Loucy (cell line): ENCODE results near the gene BMAL2.

ENCODE experiments used
- H2AFZ ChIP-seq: fragments of 200-600 bp; sonication (generic); 2 replicates; pipeline ENCODE4 v1.6.0; 2016; ENCODE audit warnings: antibody characterized with exemption, mild to moderate bottlenecking, low read length, moderate library complexity
- H3F3A ChIP-seq: fragments of 200-600 bp; 2 replicates; pipeline ENCODE4 v1.6.0; 2016; ENCODE audit warnings: antibody characterized with exemption, low read depth, mild to moderate bottlenecking
- H3K27me3 ChIP-seq: fragments of 200-600 bp; sonication (generic); 2 replicates; pipeline ENCODE4 v1.6.1; 2014; ENCODE audit warnings: low read length, mild to moderate bottlenecking; ENCODE audit not compliant: insufficient read depth, poor library complexity, severe bottlenecking
- H3K36me3 ChIP-seq: fragments of 200-600 bp; sonication (generic); 2 replicates; pipeline ENCODE4 v1.6.1; 2016; ENCODE audit warnings: low read length; ENCODE audit not compliant: insufficient read depth
- H3K4me1 ChIP-seq: fragments of 200-600 bp; sonication (generic); 2 replicates; pipeline ENCODE4 v1.5.1; 2014; ENCODE audit warnings: low read length, mild to moderate bottlenecking; ENCODE audit not compliant: insufficient read depth, poor library complexity, severe bottlenecking
- H3K4me2 ChIP-seq: fragments of 200-600 bp; sonication (generic); 2 replicates; pipeline ENCODE4 v1.6.0; 2014; ENCODE audit warnings: antibody characterized with exemption, low read length, low read depth, mild to moderate bottlenecking; ENCODE audit not compliant: poor library complexity, severe bottlenecking
- H3K4me3 ChIP-seq: fragments of 200-600 bp; sonication (generic); 2 replicates; pipeline ENCODE4 v1.5.1; 2014; ENCODE audit warnings: low read length, mild to moderate bottlenecking, mixed read lengths; ENCODE audit not compliant: poor library complexity, severe bottlenecking
- H3K79me2 ChIP-seq: fragments of 200-600 bp; sonication (generic); 2 replicates; pipeline ENCODE4 v1.6.1; 2014; ENCODE audit warnings: low read length; ENCODE audit not compliant: insufficient read depth
- H3K9ac ChIP-seq: fragments of 200-600 bp; sonication (generic); 2 replicates; pipeline ENCODE4 v1.6.0; 2014; ENCODE audit warnings: mild to moderate bottlenecking, low read depth, low read length, moderate library complexity; ENCODE audit not compliant: poor library complexity, severe bottlenecking
- H3K9me2 ChIP-seq: fragments of 200-600 bp; sonication (generic); replicated peaks from 2 replicates; pipeline ENCODE4 v1.6.1; 2016; ENCODE audit warnings: low read depth, low read length, mixed read lengths
- H3K9me3 ChIP-seq: fragments of 200-600 bp; sonication (generic); 2 replicates; pipeline ENCODE4 v1.6.1; 2014; ENCODE audit warnings: mild to moderate bottlenecking, antibody characterized with exemption, low read length, low read depth; ENCODE audit not compliant: insufficient read depth
- H4K20me1 ChIP-seq: fragments of 200-600 bp; sonication (generic); 2 replicates; pipeline ENCODE4 v1.6.0; 2014; ENCODE audit warnings: antibody characterized with exemption, low read length, mild to moderate bottlenecking; ENCODE audit not compliant: insufficient read depth, poor library complexity, severe bottlenecking
- CTCF ChIP-seq: fragments of 200-600 bp; sonication (generic); conservative IDR thresholded peaks from 2 replicates; pipeline ENCODE4 v1.5.1; 2014; ENCODE audit warnings: mild to moderate bottlenecking, antibody characterized with exemption, low read length
- EZH2phosphoT487 ChIP-seq: fragments of 200-600 bp; IDR thresholded peaks from 2 replicates; pipeline ENCODE4 v1.6.1; 2018; ENCODE audit warnings: antibody characterized with exemption, mild to moderate bottlenecking, moderate library complexity, borderline replicate concordance

The BMAL2 gene

GRCh38 chr12:27324530-27324929 is 8.1 kb upstream of the BMAL2 start:
- Histone ChIP-seq H3K27me3 (no peaks in the 10 kb centered on the region), H4K20me1 (no peaks in the 10 kb centered on the region), H3K36me3 (no peaks in the 10 kb centered on the region; the same call in 1 of the 2 replicates), H3K9me3 (no peaks in the 10 kb centered on the region), H3K79me2 (no peaks in the 10 kb centered on the region), H2AFZ (no peak overlapping the region), H3K9me2 (no peaks in the 10 kb centered on the region), H3K9ac (no peak overlapping the region), H3K4me2 (no peak overlapping the region), H3F3A (no peaks in the 10 kb centered on the region), H3K4me3 (no peak overlapping the region), H3K4me1 (no peaks in the 10 kb centered on the region)
- no peak for TF ChIP-seq EZH2phosphoT487
- no peak for TF ChIP-seq CTCF

GRCh38 chr12:27330846-27331245 is 1.8 kb upstream of the BMAL2 start:
- H3K9me2 ChIP-seq = no peaks in the 10 kb centered on the region
- no peaks in the 10 kb centered on the region for H4K20me1 ChIP-seq
- TF ChIP-seq CTCF (no peak), EZH2phosphoT487 (no peak)
- no peaks in the 10 kb centered on the region for H3K36me3 ChIP-seq
- peaks cover 34% of the 10 kb centered on the region for H3K4me1 ChIP-seq
- no peak overlapping the region; the same call in 1 of the 2 replicates for H2AFZ ChIP-seq
- no peaks in the 10 kb centered on the region for H3K27me3 ChIP-seq
- no peak overlapping the region for H3K4me3 ChIP-seq
- no peak overlapping the region for H3K9ac ChIP-seq
- no peaks in the 10 kb centered on the region for H3F3A ChIP-seq
- H3K4me2 ChIP-seq = no peak overlapping the region
- no peaks in the 10 kb centered on the region for H3K9me3 ChIP-seq
- peaks cover 23% of the 10 kb centered on the region for H3K79me2 ChIP-seq

- Histone ChIP-seq H3K9me3 (no peaks in the 10 kb centered on the region), H4K20me1 (no peaks in the 10 kb centered on the region), H2AFZ (no peak overlapping the region; the same call in 1 of the 2 replicates), H3K4me2 (peak overlapping the region; percentile 77), H3K4me3 (peak overlapping the region; percentile 80), H3K79me2 (peaks cover 23% of the 10 kb centered on the region), H3K27me3 (no peaks in the 10 kb centered on the region), H3K4me1 (peaks cover 34% of the 10 kb centered on the region), H3K9ac (no peak overlapping the region), H3K9me2 (no peaks in the 10 kb centered on the region), H3K36me3 (no peaks in the 10 kb centered on the region), H3F3A (no peaks in the 10 kb centered on the region)
- TF ChIP-seq EZH2phosphoT487 (no peak), CTCF (no peak)
These were observed 1.2 kb upstream of the BMAL2 start for GRCh38 chr12:27331291-27331926.
